IMR-90 (cell line): ENCODE measurements around the gene EPN3. TPM values are rescaled to one million over a fixed set of nuclear protein-coding genes. Genes with fewer than 3 reads are reported as not detected.

Experiments used
- ATAC-seq: fragments of 200-7000 bp; cut with Tn5 transposase; 2 replicates; pipeline ENCODE4 v1.9.1; 2020; ENCODE audit warnings: low read depth, mild to moderate bottlenecking, moderate library complexity
- BruUV-seq: library from RNA; stranded (reverse); fragments of 400-500 nt; replicated peaks from 2 replicates; lab custom pipeline; 2021; lab: Mats Ljungman, UMichigan
- CTCF ChIA-PET: fragments of 300-600 bp; formaldehyde crosslinking; extraction: SDS; loops from one replicate; lab custom pipeline; 2021; ENCODE audit warnings: antibody characterized with exemption; lab: Yijun Ruan, JAX
- POLR2A ChIA-PET: fragments of 300-600 bp; sonication (Branson Sonifier 250); formaldehyde crosslinking; loops from one replicate; lab custom pipeline; 2022; ENCODE audit warnings: antibody characterized with exemption; ENCODE audit not compliant: unreplicated experiment; lab: Charles Lee
- DNase-seq: peaks from one replicate; pipeline ENCODE4 v3.0.0; 2013
- H2AFZ ChIP-seq: replicated peaks from 2 replicates; pipeline ENCODE3; 2013; ENCODE audit warnings: low read length, mild to moderate bottlenecking; ENCODE audit not compliant: poor library complexity
- H2AK5ac ChIP-seq: 2 replicates; pipeline ENCODE4 v1.6.1; 2013; ENCODE audit warnings: low read depth, low read length, inconsistent platforms
- H2AK9ac ChIP-seq: replicated peaks from 2 replicates; pipeline ENCODE3; 2013; ENCODE audit warnings: mild to moderate bottlenecking, low read depth, low read length, moderate library complexity; ENCODE audit not compliant: poor library complexity
- H2BK120ac ChIP-seq: 2 replicates; pipeline ENCODE4 v1.6.1; 2013; ENCODE audit warnings: low read depth, low read length, inconsistent platforms
- H2BK15ac ChIP-seq: 3 replicates; pipeline ENCODE4 v1.6.1; 2013; ENCODE audit warnings: low read depth, low read length, inconsistent platforms
- H2BK20ac ChIP-seq: 2 replicates; pipeline ENCODE4 v1.6.1; 2013; ENCODE audit warnings: low read depth, mild to moderate bottlenecking, inconsistent platforms, low read length, moderate library complexity
- H2BK5ac ChIP-seq: 2 replicates; pipeline ENCODE4 v1.6.1; 2013; ENCODE audit warnings: mild to moderate bottlenecking, low read depth, low read length, inconsistent platforms; ENCODE audit not compliant: poor library complexity, severe bottlenecking
- H3K14ac ChIP-seq: replicated peaks from 2 replicates; pipeline ENCODE4 v1.6.1; 2013; ENCODE audit warnings: low read depth, low read length, inconsistent platforms
- H3K18ac ChIP-seq: 2 replicates; pipeline ENCODE4 v1.6.1; 2013; ENCODE audit warnings: low read depth, low read length, control low read depth
- H3K23ac ChIP-seq: 2 replicates; pipeline ENCODE4 v1.6.1; 2013; ENCODE audit warnings: low read depth, low read length, inconsistent platforms
- H3K27ac ChIP-seq: 2 replicates; pipeline ENCODE4 v1.5.1; 2013; ENCODE audit warnings: mild to moderate bottlenecking, control low read depth, low read length; ENCODE audit not compliant: insufficient read depth
- H3K27me3 ChIP-seq: 2 replicates; pipeline ENCODE4 v1.6.1; 2013; ENCODE audit warnings: low read length; ENCODE audit not compliant: control insufficient read depth, insufficient read depth
- H3K36me3 ChIP-seq: 2 replicates; pipeline ENCODE4 v1.6.1; 2013; ENCODE audit warnings: low read length, mixed read lengths; ENCODE audit not compliant: control insufficient read depth, insufficient read depth
- H3K4ac ChIP-seq: 2 replicates; pipeline ENCODE4 v1.6.1; 2013; ENCODE audit warnings: low read depth, low read length, inconsistent platforms
- H3K4me1 ChIP-seq: 2 replicates; pipeline ENCODE4 v1.6.1; 2013; ENCODE audit warnings: low read length, mixed read lengths; ENCODE audit not compliant: control insufficient read depth, insufficient read depth
- H3K4me2 ChIP-seq: 2 replicates; pipeline ENCODE4 v1.6.1; 2013; ENCODE audit warnings: low read depth, mild to moderate bottlenecking, control low read depth, low read length, moderate library complexity
- H3K4me3 ChIP-seq: 2 replicates; pipeline ENCODE4 v1.5.1; 2013; ENCODE audit warnings: low read depth, mild to moderate bottlenecking, control low read depth, low read length, moderate library complexity; ENCODE audit not compliant: insufficient read depth
- H3K56ac ChIP-seq: 2 replicates; pipeline ENCODE4 v1.6.1; 2013; ENCODE audit warnings: low read length, inconsistent platforms; ENCODE audit not compliant: insufficient read depth; ENCODE audit errors: extremely low read depth
- H3K79me1 ChIP-seq, 2 experiments: 2 replicates each; pipeline ENCODE4 v1.6.1; 2013; ENCODE audit warnings: low read length in 2 of 2, inconsistent platforms in 1 of 2, low read depth in 1 of 2
- H3K9ac ChIP-seq: 2 replicates; pipeline ENCODE4 v1.6.1; 2013; ENCODE audit warnings: low read depth, low read length, control low read depth
- H3K9me1 ChIP-seq: 2 replicates; pipeline ENCODE4 v1.6.1; 2013; ENCODE audit warnings: low read length, inconsistent platforms; ENCODE audit not compliant: insufficient read depth
- H3K9me3 ChIP-seq: 2 replicates; pipeline ENCODE4 v1.6.1; 2013; ENCODE audit warnings: low read length; ENCODE audit not compliant: control insufficient read depth, insufficient read depth
- H4K20me1 ChIP-seq: 2 replicates; pipeline ENCODE4 v1.6.1; 2013; ENCODE audit warnings: low read length, inconsistent platforms; ENCODE audit not compliant: insufficient read depth
- H4K5ac ChIP-seq: 2 replicates; pipeline ENCODE4 v1.6.1; 2013; ENCODE audit warnings: mild to moderate bottlenecking, low read depth, low read length, control low read depth
- H4K8ac ChIP-seq, 2 experiments: 2 replicates each; pipeline ENCODE4 v1.6.1; 2013; ENCODE audit warnings: low read depth in 2 of 2, low read length in 2 of 2, control low read depth in 1 of 2, inconsistent platforms in 1 of 2
- H4K91ac ChIP-seq: 2 replicates; pipeline ENCODE4 v1.6.1; 2013; ENCODE audit warnings: low read depth, low read length, inconsistent platforms; ENCODE audit not compliant: insufficient read depth
- BHLHE40 ChIP-seq: fragments of 150-350 bp; IDR thresholded peaks from 2 replicates; pipeline ENCODE4 v1.6.1; 2016; ENCODE audit warnings: mild to moderate bottlenecking, low read depth, low read length
- CEBPB ChIP-seq: IDR thresholded peaks from 2 replicates; pipeline ENCODE4 v1.6.1; 2012; ENCODE audit warnings: low read depth, low read length, improper control_type of control experiment
- CHD1 ChIP-seq: IDR thresholded peaks from 2 replicates; pipeline ENCODE4 v1.6.1; 2012; ENCODE audit warnings: low read depth, low read length, improper control_type of control experiment
- FOS ChIP-seq: fragments of 150-350 bp; IDR thresholded peaks from 2 replicates; pipeline ENCODE4 v1.6.1; 2016; ENCODE audit warnings: low read depth, low read length
- MAFK ChIP-seq: IDR thresholded peaks from 2 replicates; pipeline ENCODE4 v1.6.1; 2012; ENCODE audit warnings: low read depth, low read length, improper control_type of control experiment
- MAZ ChIP-seq: IDR thresholded peaks from 2 replicates; pipeline ENCODE4 v1.6.1; 2012; ENCODE audit warnings: low read depth, mild to moderate bottlenecking, low read length, improper control_type of control experiment, moderate library complexity, borderline replicate concordance
- MXI1 ChIP-seq: IDR thresholded peaks from 2 replicates; pipeline ENCODE4 v1.6.1; 2012; ENCODE audit warnings: low read depth, mild to moderate bottlenecking, low read length, moderate library complexity, borderline replicate concordance
- NFE2L2 ChIP-seq: fragments of 150-350 bp; IDR thresholded peaks from 2 replicates; pipeline ENCODE4 v1.6.1; 2016; ENCODE audit warnings: low read depth, mild to moderate bottlenecking, low read length
- POLR2A ChIP-seq: IDR thresholded peaks from 2 replicates; pipeline ENCODE4 v1.6.1; 2012; ENCODE audit warnings: mild to moderate bottlenecking, low read depth, low read length
- RAD21 ChIP-seq: IDR thresholded peaks from 2 replicates; pipeline ENCODE4 v1.6.1; 2012; ENCODE audit warnings: low read length, improper control_type of control experiment
- RCOR1 ChIP-seq: IDR thresholded peaks from 2 replicates; pipeline ENCODE4 v1.6.1; 2012; ENCODE audit warnings: mild to moderate bottlenecking, low read length, improper control_type of control experiment; ENCODE audit not compliant: insufficient replicate concordance
- RFX5 ChIP-seq: IDR thresholded peaks from 2 replicates; pipeline ENCODE4 v1.8.0; 2012; ENCODE audit warnings: low read depth, mild to moderate bottlenecking, low read length, moderate library complexity
- SMC3 ChIP-seq: fragments of 150-350 bp; IDR thresholded peaks from 2 replicates; pipeline ENCODE4 v1.6.1; 2016; ENCODE audit warnings: low read depth, mild to moderate bottlenecking, antibody characterized with exemption, low read length, moderate library complexity
- WGBS, 2 experiments: methylation state at CpG; one replicate each; pipeline versions ENCODE4 v1.1.5 to v1.1.7; 2013; ENCODE audit warnings: missing lambda C conversion rate in 2 of 2; ENCODE audit not compliant: insufficient read length in 1 of 2; ENCODE audit errors: extremely low coverage in 2 of 2; 5-methylcytosine and 5-hydroxymethylcytosine counted together
- dilution Hi-C: fragments of 300-500 bp; cut with HindIII; formaldehyde crosslinking; loops from one replicate; pipeline ENCODE4 v1.14.3; 2018; ENCODE audit warnings: low sequenced_read_pairs; ENCODE audit not compliant: unreplicated experiment
- in situ Hi-C: fragments of 300-500 bp; cut with MboI; formaldehyde crosslinking; loops from 3 replicates; pipeline ENCODE4 v1.14.3; 2019; ENCODE audit warnings: low sequenced_read_pairs, inconsistent platforms, mixed read lengths
- intact Hi-C: fragments of 100-400 bp; cut with micrococcal nuclease; formaldehyde crosslinking; loops from 2 replicates; pipeline ENCODE4 v1.10.0; 2022
- polyA plus RNA-seq, 3 experiments: library from polyadenylated mRNA; depleted of rRNA; stranded (reverse); fragments of >200 nt; gene quantifications; 2 replicates each; pipeline ENCODE4 v1.2.3, GENCODE V29; 2012; ENCODE audit warnings: low replicate concordance in 1 of 3
- total RNA-seq: library from RNA; depleted of rRNA; stranded (reverse); fragments of >200 nt; gene quantifications from 2 replicates; pipeline ENCODE4 v1.2.3, GENCODE V29; 2012
- TF ChIP-seq, protein P1 (sequence below): conservative IDR thresholded peaks from 2 replicates; pipeline ENCODE4 v1.5.1; 2012; ENCODE audit warnings: mild to moderate bottlenecking, low read depth, low read length, improper control_type of control experiment
- TF ChIP-seq, protein P2 (sequence below): fragments of 150-350 bp; IDR thresholded peaks from 2 replicates; pipeline ENCODE4 v1.6.1; 2017; ENCODE audit warnings: mild to moderate bottlenecking, antibody characterized with exemption, low read length, low read depth

EPN3 gene
- total and polyA plus RNA-seq, 2 of the 4 experiments (the other 2 are of a cell fraction) = 0.09 TPM; not detected in 1

DNA sequence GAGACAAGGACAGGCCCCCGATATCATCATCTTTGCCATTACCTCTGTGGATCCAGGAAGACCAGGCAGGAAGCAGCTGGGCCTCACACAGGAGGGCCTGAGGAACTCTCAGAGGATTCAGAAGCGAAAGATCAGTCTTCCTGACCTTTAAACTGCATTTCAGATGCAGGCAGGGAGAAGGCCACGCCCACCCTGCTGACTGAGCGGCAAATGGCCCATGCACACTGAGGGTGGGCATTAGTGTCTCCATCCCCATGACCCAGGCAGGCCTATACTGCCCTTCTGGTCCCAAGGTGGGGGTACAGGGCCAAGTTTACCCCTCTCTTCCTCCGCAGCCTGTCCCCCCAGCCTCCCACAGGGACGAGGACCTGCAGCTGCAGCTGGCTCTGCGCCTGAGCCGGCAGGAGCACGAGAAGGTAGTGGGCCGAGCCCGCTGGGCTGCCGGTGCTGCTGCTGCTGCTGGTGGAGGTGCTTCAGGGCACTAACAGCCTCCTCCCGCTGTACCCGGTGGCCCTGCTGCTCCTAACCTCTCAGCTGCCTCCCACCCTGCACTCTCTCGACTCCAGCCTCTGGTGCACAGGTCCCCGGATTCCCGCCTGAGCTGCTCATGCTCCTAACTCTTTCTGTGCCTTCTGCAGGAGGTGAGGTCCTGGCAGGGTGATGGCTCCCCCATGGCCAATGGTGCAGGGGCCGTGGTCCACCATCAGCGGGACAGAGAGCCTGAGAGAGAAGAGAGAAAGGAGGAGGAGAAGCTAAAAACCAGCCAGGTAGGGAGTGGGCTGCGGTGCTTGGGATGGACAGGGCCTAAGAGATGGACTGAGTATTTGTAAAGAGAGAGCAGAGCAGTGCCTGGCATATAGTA lies 6.2 kb downstream of the EPN3 start:
- Histone ChIP-seq H4K91ac (no peak overlapping the region), H2AK5ac (no peak overlapping the region), H3K9me1 (peaks cover 4% of the 10 kb centered on the region), H2BK5ac (no peak overlapping the region), H4K8ac (no peak overlapping the region), H2AFZ (no peak overlapping the region), H3K4me2 (no peak overlapping the region), H3K56ac (no peak overlapping the region), H3K4me3 (no peak overlapping the region), H3K4me1 (peaks cover 17% of the 10 kb centered on the region; the same call in 1 of the 2 replicates), H3K27me3 (no peaks in the 10 kb centered on the region; the same call in 1 of the 2 replicates), H3K4ac (no peak overlapping the region), H4K20me1 (no peaks in the 10 kb centered on the region), H2BK20ac (no peak overlapping the region), H3K79me1 (peaks cover 0 to 7% of the 10 kb centered on the region in 2 experiments; a peak in 2 of 4 replicates), H4K5ac (no peak overlapping the region), H3K9ac (no peak overlapping the region), H3K36me3 (no peaks in the 10 kb centered on the region), H3K23ac (no peak overlapping the region), H3K18ac (no peak overlapping the region), H2AK9ac (no peak overlapping the region), H3K14ac (no peak overlapping the region), H3K9me3 (no peaks in the 10 kb centered on the region), H3K27ac (no peak overlapping the region), H2BK15ac (no peak overlapping the region), H2BK120ac (no peak overlapping the region)
- intact Hi-C loops (no loop called here), in situ Hi-C loops (no loop called here), dilution Hi-C loops (no loop called here)
- no TSS peak for BruUV-seq
- ChIA-PET CTCF (no interaction called here), POLR2A (interaction anchor here (0.6 kb wide), 1 partner anchor 381 kb away, joined by 3 read pairs; no protein-coding TSS in a partner anchor)
- DNase-seq = no peak
- 62% methylated on average over 10 of the region's 20 CpGs; no CpG with 5 or more reads in 1 of the 2 experiments for WGBS, 2 experiments
- ATAC-seq = no peak
- TF ChIP-seq SMC3 = no peak
- no peak for TF ChIP-seq MAZ
- TF ChIP-seq RCOR1 = no peak
- no peak for TF ChIP-seq POLR2A
- no peak for TF ChIP-seq BHLHE40
- TF ChIP-seq MXI1 = no peak
- TF ChIP-seq NFE2L2 = no peak
- TF ChIP-seq MAFK = no peak
- TF ChIP-seq, protein P1, sequence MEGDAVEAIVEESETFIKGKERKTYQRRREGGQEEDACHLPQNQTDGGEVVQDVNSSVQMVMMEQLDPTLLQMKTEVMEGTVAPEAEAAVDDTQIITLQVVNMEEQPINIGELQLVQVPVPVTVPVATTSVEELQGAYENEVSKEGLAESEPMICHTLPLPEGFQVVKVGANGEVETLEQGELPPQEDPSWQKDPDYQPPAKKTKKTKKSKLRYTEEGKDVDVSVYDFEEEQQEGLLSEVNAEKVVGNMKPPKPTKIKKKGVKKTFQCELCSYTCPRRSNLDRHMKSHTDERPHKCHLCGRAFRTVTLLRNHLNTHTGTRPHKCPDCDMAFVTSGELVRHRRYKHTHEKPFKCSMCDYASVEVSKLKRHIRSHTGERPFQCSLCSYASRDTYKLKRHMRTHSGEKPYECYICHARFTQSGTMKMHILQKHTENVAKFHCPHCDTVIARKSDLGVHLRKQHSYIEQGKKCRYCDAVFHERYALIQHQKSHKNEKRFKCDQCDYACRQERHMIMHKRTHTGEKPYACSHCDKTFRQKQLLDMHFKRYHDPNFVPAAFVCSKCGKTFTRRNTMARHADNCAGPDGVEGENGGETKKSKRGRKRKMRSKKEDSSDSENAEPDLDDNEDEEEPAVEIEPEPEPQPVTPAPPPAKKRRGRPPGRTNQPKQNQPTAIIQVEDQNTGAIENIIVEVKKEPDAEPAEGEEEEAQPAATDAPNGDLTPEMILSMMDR = no peak
- no peak for TF ChIP-seq FOS
- TF ChIP-seq CHD1 = no peak
- no peak for TF ChIP-seq RAD21
- TF ChIP-seq RFX5 = no peak
- TF ChIP-seq, protein P2, sequence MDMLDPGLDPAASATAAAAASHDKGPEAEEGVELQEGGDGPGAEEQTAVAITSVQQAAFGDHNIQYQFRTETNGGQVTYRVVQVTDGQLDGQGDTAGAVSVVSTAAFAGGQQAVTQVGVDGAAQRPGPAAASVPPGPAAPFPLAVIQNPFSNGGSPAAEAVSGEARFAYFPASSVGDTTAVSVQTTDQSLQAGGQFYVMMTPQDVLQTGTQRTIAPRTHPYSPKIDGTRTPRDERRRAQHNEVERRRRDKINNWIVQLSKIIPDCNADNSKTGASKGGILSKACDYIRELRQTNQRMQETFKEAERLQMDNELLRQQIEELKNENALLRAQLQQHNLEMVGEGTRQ = no peak
- no peak for TF ChIP-seq CEBPB
